GM18858 (cell line): ENCODE measurements around the gene CDH22.

Source experiments
- ATAC-seq: cut with Tn5 transposase; IDR thresholded peaks from one replicate; pipeline ENCODE4 v1.9.1; 2021; ENCODE audit not compliant: unreplicated experiment

The CDH22 gene

DNA sequence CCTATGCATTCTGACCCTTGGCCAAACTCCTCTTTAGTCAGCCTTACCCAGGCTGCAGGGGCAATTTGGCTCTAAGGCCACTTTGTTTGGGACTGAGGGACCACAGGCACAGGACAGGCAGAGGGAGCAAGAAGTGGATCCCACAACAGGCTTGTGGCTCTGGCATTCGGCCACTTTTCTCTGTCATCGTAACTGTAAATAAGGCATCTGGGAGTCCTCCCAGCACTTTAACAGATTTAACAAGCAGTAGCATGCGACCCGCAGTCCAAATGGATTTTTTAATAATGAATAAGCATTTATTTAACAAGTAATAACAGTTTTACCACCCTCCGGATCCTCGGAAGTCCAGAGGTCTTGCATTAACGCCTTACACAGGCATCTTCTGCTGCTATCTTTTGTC lies 16.1 kb upstream of the CDH22 start:
- no peak for ATAC-seq

GRCh38 chr20:46323557-46323956 lies 15.3 kb upstream of the CDH22 start:
- no peak for ATAC-seq

GRCh38 chr20:46322641-46323040 lies 14.3 kb upstream of the CDH22 start:
- ATAC-seq: no peak

GRCh38 chr20:46317685-46318177 lies 9.4 kb upstream of the CDH22 start:
- no peak for ATAC-seq

DNA sequence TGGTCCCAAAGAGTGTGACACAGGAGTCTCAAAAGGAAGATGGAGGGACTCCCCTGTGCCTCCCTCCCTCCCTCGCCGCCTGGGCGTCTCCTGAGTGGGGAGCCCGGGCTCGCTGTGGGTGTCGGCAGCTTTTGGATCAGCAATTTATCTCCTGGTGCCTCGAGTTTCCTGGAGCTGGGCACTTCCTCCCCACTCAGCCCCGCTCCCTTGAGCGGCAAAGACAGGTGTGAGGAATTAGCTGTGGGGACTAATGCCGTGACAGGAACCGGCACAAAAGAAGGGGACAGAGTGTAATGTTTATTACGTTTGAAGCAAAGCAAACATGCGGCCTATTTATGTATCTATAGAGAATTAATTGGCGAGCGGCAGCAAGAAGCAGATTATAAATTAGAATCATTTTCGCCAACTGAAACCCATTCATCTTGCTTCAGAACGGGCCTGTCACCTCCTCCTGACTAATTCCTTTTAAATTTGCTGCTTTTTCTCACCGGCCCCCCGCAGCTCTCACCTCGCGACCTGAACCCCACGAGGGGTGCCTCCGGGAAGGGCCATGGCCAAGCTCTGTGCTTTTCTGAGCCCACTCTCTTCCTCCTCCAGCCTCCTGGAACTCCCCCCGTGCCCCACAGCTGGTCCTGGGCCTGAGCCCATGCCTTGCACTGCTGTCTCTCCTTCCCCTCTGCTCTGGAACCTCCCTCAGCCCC lies 8.8 kb upstream of the CDH22 start:
- no peak for ATAC-seq

GRCh38 chr20:46315311-46315710 lies 7.0 kb upstream of the CDH22 start:
- no peak for ATAC-seq

DNA sequence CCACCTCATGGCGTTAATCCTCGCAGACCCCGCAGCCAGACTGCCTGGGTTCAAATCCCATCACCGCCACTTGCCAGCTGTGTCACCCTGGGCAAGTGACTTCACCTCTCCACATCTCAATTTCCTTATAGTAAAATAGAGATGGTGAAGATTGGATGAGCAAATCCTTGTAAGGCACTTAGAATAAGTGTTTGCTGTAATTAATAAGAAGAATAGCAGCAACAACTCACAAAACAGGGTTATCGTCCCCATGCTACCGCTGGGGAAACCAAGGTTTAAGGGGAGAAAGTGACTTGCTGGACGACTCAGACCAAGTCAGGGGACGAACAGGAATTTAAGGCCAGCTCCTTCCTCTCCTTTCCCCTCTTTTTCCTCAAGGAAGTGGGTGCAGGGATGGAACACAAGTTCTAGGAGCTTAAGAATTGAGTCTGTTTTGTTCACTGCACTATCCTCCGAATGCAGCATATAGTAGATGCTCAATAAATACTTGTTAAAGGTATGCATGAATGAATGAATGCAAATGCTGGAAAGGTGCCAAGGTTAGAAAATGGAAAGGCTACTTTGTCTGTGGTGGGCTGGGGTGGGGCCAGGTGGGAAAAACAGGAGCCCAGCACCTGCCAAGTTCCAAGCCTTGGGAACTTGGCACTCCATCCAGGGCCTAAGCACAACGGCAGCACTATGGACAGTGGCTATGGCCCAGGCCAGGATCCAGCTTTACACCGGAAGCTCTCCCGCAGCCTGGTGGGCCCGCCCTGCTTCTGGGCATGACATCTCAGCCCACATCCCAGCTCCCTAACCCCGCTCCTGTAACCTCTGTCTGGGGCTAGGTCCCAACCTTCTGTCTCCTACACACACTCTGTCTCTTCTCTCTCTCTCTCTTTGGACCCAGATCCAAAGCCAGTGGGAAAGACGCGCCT lies 4.9 kb upstream of the CDH22 start:
- no peak for ATAC-seq

DNA sequence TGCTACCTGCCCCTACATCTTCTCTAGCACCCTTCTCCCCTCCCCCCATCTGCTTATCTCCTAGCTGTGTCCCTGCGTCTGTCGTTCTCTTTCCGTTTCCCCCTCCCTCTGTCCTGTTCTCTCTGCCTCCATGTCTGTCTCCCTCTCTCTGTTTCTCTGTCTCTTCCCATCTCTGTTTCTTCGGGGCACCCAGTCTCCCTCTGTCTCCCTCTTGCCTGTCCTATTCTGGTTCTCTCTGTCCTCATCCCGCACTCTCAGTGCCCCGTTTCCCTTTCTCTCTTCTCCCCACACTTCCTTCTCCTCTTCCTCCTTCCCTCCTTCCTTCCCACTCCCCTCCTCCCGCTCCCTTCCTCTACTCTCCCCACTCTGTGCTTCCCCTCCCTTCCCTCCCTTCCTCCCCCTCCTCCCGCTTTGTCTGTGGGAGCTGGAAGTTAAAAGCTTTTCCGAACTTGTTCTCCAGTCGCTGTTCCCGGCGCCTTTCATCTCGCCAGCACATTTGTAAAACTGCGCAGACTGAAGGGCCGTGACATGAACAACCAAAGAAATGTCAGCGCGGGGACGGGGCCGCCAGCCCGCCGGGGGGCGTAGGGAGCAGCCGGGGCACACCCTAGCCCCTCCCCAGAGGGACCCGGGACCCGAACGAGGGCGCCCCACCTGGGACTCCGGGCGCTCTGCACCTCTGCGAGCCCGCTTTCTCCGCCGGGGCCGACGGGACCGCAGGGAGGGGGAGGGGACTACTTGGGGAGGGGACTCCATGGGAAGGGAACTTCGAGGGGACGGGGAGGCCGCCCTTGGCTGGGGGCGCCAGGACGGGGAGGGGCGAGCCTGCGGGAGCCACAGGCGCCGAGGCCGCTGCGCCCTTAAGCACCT lies 4.0 kb upstream of the CDH22 start:
- ATAC-seq: no peak

- no peak for ATAC-seq
Measured at GRCh38 chr20:46311719-46312074, 3.4 kb upstream of the CDH22 start.

DNA sequence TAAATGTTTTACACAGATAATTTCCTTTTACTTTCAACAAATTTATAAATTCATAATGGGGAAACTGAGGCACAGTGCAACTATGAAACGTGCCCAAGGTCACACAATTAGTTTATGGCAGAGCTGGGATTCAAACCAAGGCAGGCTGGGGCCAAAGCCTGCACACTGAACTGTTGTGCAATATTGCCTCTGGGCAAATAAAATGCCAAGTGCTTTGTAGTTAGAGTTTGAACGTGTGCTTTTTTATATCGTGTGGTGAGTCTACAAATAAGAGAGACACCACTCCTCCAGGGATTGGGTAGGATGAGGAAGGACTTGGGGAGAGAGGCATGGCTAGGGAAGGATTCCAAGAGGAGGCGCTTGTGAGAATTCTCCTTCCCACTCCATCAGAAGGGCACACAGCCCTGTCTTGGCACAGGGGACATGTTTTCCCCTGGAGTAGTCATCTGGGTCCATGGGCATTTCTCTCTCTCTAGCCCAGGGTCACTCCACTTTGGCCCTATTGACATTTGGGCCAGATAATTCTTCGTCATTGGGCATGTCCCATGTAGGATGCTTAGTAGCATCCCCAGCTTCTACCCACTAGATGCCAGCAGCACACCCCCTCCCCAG lies 2.8 kb upstream of the CDH22 start:
- ATAC-seq: no peak

- no peak for ATAC-seq
Measured at GRCh38 chr20:46309945-46310344, 1.6 kb upstream of the CDH22 start.

DNA sequence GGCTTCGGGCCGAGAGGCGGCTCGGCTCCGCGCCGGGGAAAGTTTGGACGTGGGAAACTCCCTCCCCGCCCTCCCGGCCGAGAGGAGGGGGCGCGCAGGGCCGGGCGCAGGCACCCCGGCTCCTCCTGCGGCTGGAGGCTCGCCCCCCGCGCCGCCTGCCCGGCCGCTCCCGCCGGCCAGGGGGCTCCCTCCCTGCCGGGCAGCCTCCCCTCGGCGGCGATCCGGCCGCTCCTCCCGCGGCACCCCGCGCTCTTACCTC lies 370 bp downstream of the CDH22 start:
- no peak for ATAC-seq

DNA sequence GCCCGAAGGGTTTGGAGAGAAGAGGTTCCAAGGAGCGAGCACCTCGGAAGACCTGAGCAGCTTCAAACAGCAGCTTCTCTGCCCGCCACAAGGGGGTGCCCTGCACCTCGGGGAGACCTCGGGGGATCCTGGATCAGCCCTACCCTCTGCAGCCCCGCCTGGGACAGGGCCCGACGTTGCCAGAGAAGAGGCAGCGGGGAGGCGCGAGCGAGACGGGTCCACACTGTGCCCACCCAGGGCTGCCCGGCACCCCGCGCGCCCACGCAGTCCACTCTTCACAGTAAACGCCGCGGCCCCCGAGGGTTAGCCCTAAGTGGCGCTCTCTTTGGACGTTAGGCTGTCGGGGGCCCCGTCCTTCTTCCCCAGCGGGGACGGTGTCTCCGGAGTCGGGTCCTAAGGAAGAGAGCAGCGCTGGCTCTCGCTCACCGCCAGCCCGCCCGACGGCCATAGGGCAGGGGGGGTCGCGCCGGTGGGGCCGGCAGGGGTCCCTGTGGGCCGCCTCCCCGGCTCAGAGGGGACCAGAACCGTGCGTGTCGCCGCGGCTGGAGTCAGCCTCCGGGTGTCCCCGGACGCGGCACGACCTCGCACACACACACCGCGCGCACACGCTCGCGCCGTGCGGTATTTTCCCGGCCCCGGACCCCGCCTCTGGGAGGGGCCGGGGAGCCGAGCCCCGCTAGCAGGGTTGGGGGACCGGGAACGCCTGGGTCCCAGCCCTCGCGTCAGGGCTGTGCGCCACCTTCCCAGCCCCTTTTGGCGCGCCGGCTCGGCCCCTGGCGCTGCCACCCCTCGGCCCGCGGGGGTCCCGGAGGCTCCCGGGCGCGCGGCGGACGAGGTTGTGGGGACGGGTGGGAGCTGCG lies 929 bp downstream of the CDH22 start:
- no peak for ATAC-seq

GRCh38 chr20:46306743-46307138 lies 1.6 kb downstream of the CDH22 start:
- no peak for ATAC-seq

DNA sequence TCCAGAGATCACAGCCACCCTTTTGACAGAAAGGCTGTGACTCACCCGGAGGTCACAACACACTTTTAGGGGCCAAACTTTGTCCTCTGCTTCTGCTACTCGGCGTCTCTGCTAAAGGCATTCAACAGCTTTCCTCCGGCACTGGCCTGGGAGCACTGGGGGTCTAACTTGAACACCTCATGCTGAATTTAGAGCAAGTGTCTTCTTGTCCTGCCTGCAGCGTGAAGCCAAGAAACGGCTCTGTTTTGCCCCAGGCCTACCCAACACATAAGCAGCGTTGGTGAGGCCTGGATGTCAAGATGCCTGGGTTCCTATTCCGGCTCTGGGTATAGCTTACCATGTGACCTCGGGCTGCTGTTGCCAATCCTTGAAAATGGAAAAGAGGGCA lies 2.3 kb downstream of the CDH22 start:
- ATAC-seq: no peak

GRCh38 chr20:46305331-46305972 lies 2.8 kb downstream of the CDH22 start:
- ATAC-seq: no peak

GRCh38 chr20:46304852-46305251 lies 3.4 kb downstream of the CDH22 start:
- ATAC-seq: no peak

DNA sequence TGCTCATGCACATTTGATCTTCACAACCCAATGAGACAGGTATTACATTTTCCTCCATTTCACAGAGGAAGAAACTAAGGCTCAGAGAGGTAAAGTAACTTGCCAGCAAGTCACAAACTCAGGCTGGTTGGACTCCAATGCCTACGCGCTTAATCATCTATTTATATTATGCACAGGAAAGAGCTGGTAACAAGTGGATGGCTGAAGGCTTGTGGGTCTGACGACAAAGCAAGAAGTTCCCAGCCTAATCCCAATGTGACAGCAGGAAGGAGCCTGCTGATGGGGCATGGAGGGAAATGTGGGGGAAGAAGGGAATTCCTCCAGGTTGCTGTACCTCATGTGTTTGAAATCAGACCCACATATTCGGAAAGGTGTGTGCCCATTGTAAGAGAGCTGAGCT lies 3.9 kb downstream of the CDH22 start:
- no peak for ATAC-seq

DNA sequence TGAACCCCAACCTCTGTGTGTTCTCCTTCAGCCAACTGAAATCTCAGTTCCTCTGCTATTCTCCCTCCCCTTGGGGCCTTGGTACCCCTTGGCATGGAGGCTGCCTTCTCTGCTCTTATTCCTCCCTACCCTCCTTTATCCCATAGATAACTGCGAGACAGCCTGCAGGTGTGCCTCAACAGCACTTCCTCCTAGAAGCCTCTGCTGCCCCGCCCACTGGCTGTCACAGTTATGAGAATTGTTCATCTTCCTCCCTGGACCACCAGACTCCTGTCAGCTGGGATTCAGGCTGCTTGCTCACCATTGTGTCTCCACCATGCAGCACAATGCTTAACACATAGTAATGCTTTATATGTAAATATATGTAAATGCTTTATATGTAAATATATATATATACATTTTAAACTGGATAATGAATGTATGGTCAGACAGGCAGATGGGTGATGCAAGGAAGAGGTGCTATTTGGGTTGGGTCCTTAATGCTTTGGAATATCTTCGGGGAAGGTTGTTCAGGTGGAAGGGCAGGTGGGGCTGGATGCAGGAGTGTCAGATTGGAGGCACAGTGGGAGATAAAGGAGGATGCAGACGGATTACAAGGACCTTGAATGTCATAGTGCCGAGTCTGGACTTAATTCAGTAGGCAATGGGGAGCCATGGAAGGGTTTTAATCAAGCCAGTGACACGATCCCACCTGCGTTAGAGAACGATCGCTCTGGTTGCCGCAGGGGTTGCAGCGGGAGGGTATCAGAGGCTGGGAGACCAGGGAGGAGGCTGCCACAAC lies 4.9 kb downstream of the CDH22 start:
- ATAC-seq: no peak
